ENCODE results near the gene HAGH. TPM values are rescaled to one million over a fixed set of nuclear protein-coding genes. Genes with fewer than 3 reads are reported as not detected.

HAGH gene
- total RNA-seq, 6 experiments from 2014 or later, result 77.9 to 161 (median 143) TPM

DNA sequence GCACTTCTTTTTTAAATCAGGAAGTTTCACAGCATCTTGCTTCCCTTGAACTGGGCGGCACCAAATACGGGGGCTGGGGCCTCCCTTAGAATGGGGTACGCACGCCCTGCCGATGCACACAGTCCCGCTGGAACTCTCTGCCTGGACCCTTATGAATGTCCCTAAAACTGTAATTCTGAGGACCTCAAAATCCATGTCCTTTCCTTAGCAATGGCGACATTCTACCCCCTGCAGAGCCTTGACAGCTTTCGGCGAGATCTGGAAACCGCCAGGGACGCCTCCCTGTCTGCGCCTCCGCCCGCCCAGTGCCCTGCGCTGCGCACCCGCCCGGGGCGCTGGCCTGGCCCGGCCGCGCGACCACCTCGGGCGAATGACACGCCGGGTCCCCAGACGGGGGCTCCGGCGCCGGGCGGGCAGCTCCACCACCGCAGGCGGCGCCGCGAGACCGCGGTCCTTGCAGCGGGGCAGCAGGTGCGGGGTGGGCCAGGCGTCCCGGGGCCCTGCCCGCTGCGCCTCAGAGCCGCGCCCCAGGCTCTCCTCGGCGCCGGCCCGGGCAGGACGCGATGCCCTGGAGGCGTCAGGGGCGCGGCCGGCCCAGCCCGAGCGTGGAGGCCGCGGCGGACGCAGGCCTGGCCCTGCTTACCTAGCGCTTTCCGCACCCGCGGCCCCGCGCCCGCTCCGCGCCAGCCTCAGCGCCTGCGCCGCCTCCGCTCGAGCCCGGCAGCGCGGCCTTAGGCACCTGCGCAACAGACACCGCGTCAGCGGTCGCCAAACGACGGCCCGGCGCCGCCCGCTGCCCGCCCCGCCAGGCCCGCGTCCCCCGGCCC, 548 bp downstream of the HAGH start:
- Histone ChIP-seq H3K36me3 (peaks cover 0 to 18% (median 11%) of the 10 kb centered on the region in 4 donors), H3K4me1 (peaks cover 0 to 57% (median 12%) of the 10 kb centered on the region in 4 donors), H3K27ac (peak overlapping the region; percentile 63 to 86 (median 65)), H3K9me3 (no peaks in the 10 kb centered on the region), H3K4me3 (peak overlapping the region; percentile 96 to 99 (median 98)), H3K27me3 (no peaks in the 10 kb centered on the region)
- 0% methylated on average over 14 of the region's 96 CpGs for WGBS (ENCODE audit: insufficient coverage, low coverage, low lambda C conversion rate, missing lambda C conversion rate)
- intact Hi-C loops (cut with DNase I), result no loop called here
- DNase-seq, result peak in 2 of 3 donors; percentile 62 to 77
- ATAC-seq, result peak; percentile 0 to 11 (median 2)
- TF ChIP-seq, protein P1, sequence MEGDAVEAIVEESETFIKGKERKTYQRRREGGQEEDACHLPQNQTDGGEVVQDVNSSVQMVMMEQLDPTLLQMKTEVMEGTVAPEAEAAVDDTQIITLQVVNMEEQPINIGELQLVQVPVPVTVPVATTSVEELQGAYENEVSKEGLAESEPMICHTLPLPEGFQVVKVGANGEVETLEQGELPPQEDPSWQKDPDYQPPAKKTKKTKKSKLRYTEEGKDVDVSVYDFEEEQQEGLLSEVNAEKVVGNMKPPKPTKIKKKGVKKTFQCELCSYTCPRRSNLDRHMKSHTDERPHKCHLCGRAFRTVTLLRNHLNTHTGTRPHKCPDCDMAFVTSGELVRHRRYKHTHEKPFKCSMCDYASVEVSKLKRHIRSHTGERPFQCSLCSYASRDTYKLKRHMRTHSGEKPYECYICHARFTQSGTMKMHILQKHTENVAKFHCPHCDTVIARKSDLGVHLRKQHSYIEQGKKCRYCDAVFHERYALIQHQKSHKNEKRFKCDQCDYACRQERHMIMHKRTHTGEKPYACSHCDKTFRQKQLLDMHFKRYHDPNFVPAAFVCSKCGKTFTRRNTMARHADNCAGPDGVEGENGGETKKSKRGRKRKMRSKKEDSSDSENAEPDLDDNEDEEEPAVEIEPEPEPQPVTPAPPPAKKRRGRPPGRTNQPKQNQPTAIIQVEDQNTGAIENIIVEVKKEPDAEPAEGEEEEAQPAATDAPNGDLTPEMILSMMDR (IDR thresholded peaks at IDR 0.05), result peak in 1 of 4 donors; percentile 8
- no peak for TF ChIP-seq POLR2A (IDR thresholded peaks at IDR 0.05)

DNA sequence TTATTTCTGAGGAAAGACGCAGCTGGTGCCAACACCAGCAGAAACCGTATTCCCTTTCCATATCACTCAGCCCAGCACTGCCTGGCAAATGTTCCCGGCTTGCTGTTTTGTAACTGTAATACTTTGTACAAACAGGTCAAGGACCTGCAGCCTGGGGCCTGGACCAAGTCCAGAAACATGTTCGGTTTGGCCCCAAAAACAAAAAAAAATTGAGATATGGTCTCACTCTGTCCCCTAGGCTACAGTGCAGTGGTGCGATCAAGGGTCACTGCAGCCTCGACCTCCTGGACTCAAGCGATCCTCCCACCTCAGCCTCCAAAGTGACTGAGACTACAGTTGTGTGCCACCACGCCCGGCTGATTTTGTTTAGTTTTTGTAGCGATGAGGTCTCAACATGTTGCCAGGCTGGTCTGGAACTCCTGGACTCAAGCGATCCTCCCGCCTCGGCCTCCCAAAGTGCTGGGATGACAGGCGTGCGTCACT, 1.2 kb downstream of the HAGH start:
- 28% methylated on average over 8 of the region's 15 CpGs for WGBS (ENCODE audit: insufficient coverage, low coverage, low lambda C conversion rate, missing lambda C conversion rate)
- no peak for TF ChIP-seq POLR2A (IDR thresholded peaks at IDR 0.05)
- TF ChIP-seq, protein P1 (IDR thresholded peaks at IDR 0.05), result no peak
- Histone ChIP-seq H3K4me3 (peak overlapping the region; percentile 96 to 99 (median 98)), H3K27me3 (no peaks in the 10 kb centered on the region), H3K36me3 (peaks cover 0 to 24% (median 14%) of the 10 kb centered on the region in 4 donors), H3K4me1 (peaks cover 0 to 52% (median 11%) of the 10 kb centered on the region in 4 donors), H3K9me3 (no peaks in the 10 kb centered on the region), H3K27ac (peak overlapping the region; percentile 63 to 86 (median 65))
- intact Hi-C loops (cut with DNase I), result no loop called here
- ATAC-seq (peak; percentile 17 to 49 (median 28)), DNase-seq (peak; percentile 60 to 87 (median 76))

DNA sequence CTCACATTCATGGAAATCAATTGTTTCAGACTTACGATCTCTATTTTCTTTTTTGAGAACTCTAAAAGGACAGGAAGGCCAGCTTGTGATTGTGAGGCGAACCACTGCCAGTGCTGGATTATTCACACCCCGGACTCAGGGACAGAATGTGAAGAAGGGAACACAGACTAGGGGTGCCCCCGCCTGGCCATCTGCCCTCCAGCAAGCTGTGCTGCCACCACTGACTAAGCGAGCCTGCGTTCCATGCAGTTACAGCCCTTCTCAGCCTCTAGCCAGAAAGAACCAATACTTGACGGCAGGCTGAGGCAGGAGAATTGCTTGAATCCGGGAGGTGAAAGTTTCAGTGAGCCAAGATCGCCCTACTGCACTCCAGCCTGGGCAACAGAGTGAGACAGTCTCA, 2.8 kb downstream of the HAGH start:
- 32% methylated on average over 8 of the region's 9 CpGs for WGBS (ENCODE audit: insufficient coverage, low coverage, low lambda C conversion rate, missing lambda C conversion rate)
- DNase-seq, result peak; percentile 56 to 78 (median 74)
- peak overlapping the region in 2 of 3 donors; percentile 96 to 98 for H3K4me3 ChIP-seq

DNA sequence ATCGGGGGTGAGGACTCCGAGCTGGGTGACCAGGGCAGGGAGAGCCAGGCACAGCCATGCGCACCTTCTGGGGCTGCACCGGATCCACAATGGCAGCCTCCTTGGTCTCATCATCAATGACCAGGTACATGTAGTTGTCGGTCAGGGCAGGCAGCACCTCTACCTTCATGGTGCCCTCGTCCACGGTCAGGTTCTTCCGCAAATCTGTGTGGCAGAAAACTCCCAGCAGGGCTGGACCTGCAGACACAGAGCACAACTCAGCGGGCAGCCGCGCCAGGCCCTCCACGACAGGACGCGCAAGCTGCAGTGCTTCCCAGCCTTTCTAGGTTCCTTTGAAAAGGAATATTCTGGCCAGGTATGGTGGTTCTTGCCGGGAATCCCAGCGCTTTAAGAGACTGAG, 3.8 kb downstream of the HAGH start:
- no peak overlapping the region for H3K4me3 ChIP-seq
- peaks cover 0 to 30% (median 15%) of the 10 kb centered on the region in 4 donors for H3K4me1 ChIP-seq
- no peaks in the 10 kb centered on the region for H3K9me3 ChIP-seq
- peaks cover 0 to 40% (median 20%) of the 10 kb centered on the region in 4 donors for H3K36me3 ChIP-seq
- TF ChIP-seq, protein P1 (IDR thresholded peaks at IDR 0.05), result no peak
- no peak for TF ChIP-seq POLR2A (IDR thresholded peaks at IDR 0.05)
- intact Hi-C loops (cut with DNase I), result loop anchor here in 1 of 2 donors (5.0 kb wide), 1 partner anchor 46 kb away; no protein-coding TSS in a partner anchor
- H3K27me3 ChIP-seq, result no peaks in the 10 kb centered on the region
- DNase-seq (no peak), ATAC-seq (no peak)
- 82% methylated on average over 6 of the region's 16 CpGs for WGBS (ENCODE audit: insufficient coverage, low coverage, low lambda C conversion rate, missing lambda C conversion rate)
- H3K27ac ChIP-seq, result no peak overlapping the region

More for the DNA sequence above, 2.8 kb downstream of the HAGH start:
- Histone ChIP-seq H3K36me3 (peaks cover 0 to 37% (median 19%) of the 10 kb centered on the region in 4 donors), H3K27me3 (no peaks in the 10 kb centered on the region), H3K27ac (peak overlapping the region in 2 of 3 donors; percentile 57 to 86), H3K9me3 (no peaks in the 10 kb centered on the region), H3K4me1 (peaks cover 0 to 36% (median 11%) of the 10 kb centered on the region in 4 donors)
- peak; percentile 6 to 49 (median 31) for ATAC-seq
- intact Hi-C loops (cut with DNase I), result loop anchor here in 1 of 2 donors (5.0 kb wide), 1 partner anchor 47 kb away; no protein-coding TSS in a partner anchor
- TF ChIP-seq, protein P1 (IDR thresholded peaks at IDR 0.05), result peak; percentile 23 to 48 (median 37)
- no peak for TF ChIP-seq POLR2A (IDR thresholded peaks at IDR 0.05)

All from right lobe of liver (tissue), 6 donors.